ENCODE measurements around the gene MBOAT7.
A peak's percentile ranks its signal among the peaks of the same experiment; 100 is the strongest.
"Not testable (repeated sequence)": the region's sequence is repeated elsewhere in the genome, so short reads cannot be mapped to it uniquely, and the experiment has no call there.

The MBOAT7 gene

DNA sequence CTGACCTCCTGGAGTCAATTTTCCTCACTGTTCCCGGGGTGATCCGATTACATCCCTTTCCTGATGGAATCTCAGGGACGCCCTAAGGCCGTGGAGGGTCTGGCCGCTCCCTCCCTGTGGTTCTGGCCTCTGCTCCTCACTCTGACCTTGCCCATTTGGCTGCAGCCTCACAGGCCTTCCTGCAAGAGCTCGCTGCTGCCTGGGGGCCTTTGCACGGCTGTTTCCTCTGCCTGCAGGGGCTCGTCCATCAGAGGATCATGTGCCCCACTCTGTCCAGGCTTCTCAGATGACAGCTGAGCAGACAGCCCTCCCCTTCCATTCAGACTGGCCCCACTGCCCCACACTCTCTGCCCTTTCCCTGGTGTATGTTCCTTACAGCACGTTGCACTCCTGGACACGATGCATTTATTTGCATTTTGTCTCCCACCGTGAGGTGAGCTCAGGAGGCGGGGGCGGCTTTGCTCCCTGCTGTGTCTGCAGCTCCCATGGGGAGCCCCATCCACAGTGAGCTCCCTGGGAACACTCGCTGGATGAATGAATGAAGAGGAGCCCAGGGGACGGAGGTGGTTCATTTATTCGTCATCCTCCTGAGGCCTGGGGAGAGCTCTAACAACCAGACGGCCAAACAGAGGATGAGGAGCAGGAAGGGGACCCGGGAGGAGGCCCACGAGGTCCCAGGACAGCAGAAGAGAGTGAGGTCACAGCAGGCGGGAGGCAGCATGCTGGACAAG is 28.3 kb upstream of the MBOAT7 start:
- peaks cover 28% of the 10 kb centered on the region for H3K36me3 Mint-ChIP-seq (ENCODE audit: low read depth)
- H3K9me3 Mint-ChIP-seq; H3K4me3 Mint-ChIP-seq; H3K4me1 Mint-ChIP-seq (ENCODE audit: low read depth); H3K27me3 Mint-ChIP-seq; H3K27ac Mint-ChIP-seq; DNase-seq: not testable (repeated sequence)

DNA sequence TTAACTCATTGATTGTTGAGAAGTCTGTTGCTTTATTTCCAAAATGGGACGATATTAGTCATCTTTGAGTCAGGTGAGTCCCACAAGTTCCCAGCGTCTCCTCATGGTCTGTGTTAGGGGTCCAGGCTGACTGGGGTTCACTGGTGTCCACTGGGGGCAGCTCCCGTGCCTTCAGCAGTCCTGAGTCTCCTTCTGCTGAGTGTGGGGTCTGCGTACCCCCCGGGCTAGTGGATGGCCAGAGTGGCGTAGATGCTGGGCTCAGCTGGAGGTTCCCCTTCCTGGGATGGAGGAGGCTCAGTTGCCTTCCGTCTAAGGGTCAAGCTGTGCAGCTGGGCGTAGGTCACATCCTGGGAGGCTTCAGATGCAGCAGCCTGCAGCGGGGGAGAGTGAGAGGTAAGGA is 27.5 kb upstream of the MBOAT7 start:
- no peak for DNase-seq
- H3K9me3 Mint-ChIP-seq = no peaks in the 10 kb centered on the region
- no peaks in the 10 kb centered on the region for H3K4me1 Mint-ChIP-seq (ENCODE audit: low read depth)
- H3K27ac Mint-ChIP-seq = peak overlapping the region; percentile 29
- no peak overlapping the region for H3K4me3 Mint-ChIP-seq
- H3K36me3 Mint-ChIP-seq (ENCODE audit: low read depth) = peaks cover 29% of the 10 kb centered on the region
- peaks cover 3% of the 10 kb centered on the region for H3K27me3 Mint-ChIP-seq

DNA sequence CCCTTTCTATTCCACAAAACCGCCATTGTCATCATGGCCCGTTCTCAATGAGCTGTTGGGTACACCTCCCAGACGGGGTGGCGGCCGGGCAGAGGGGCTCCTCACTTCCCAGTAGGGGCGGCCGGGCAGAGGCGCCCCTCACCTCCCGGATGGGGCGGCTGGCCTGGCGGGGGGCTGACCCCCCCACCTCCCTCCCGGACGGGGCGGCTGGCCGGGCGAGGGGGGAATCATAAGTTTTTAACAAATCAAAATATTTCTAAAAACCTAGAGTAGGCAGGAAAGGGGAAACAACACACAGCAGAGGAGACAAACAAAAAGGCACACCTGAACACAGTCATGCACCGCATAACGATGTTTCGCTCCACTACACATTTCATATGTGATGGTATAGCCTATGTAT is 25.4 kb upstream of the MBOAT7 start:
- H3K4me3 Mint-ChIP-seq, DNase-seq, H3K27me3 Mint-ChIP-seq, H3K9me3 Mint-ChIP-seq, H3K27ac Mint-ChIP-seq: not testable (repeated sequence)
- Mint-ChIP-seq H3K36me3 (ENCODE audit: low read depth) (peaks cover 40% of the 10 kb centered on the region), H3K4me1 (ENCODE audit: low read depth) (peaks cover 17% of the 10 kb centered on the region)

DNA sequence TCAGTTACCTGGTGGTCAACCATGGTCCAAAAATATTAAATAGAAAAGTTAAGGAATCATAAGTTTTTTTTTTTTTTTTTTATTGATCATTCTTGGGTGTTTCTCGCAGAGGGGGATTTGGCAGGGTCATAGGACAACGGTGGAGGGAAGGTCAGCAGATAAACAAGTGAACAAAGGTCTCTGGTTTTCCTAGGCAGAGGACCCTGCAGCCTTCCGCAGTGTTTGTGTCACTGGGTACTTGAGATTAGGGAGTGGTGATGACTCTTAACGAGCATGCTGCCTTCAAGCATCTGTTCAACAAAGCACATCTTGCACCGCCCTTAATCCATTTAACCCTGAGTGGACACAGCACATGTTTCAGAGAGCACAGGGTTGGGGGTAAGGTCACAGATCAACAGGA is 24.8 kb upstream of the MBOAT7 start:
- H3K36me3 Mint-ChIP-seq (ENCODE audit: low read depth) = peaks cover 40% of the 10 kb centered on the region
- not testable (repeated sequence) for H3K27ac Mint-ChIP-seq, H3K4me3 Mint-ChIP-seq, H3K27me3 Mint-ChIP-seq, DNase-seq, H3K9me3 Mint-ChIP-seq
- peaks cover 22% of the 10 kb centered on the region for H3K4me1 Mint-ChIP-seq (ENCODE audit: low read depth)

DNA sequence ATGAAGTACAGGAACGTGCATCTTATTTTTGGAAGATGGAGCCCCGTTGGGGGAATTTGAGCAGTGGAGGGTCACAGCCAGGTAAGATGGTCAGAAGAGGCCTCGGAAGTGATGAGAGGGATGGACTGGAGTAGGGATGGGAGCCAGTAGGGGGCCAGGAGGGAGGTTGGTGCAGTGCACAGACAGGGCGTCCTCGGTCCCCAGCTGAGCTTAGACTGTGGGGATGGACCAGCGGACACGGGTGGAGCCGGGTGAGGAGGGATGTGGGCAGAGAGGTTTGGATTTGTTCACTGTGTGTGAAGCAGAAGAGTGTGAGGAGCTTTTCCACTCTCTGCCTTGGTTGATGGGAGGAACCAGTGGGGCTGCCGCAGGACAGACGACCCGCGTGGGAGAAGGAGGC is 21.9 kb upstream of the MBOAT7 start:
- no peaks in the 10 kb centered on the region for H3K9me3 Mint-ChIP-seq
- no peaks in the 10 kb centered on the region for H3K27me3 Mint-ChIP-seq
- H3K4me1 Mint-ChIP-seq (ENCODE audit: low read depth) = peaks cover 52% of the 10 kb centered on the region
- H3K36me3 Mint-ChIP-seq (ENCODE audit: low read depth) = peaks cover 56% of the 10 kb centered on the region
- H3K4me3 Mint-ChIP-seq = peak overlapping the region; percentile 13
- peak; percentile 32 for DNase-seq
- H3K27ac Mint-ChIP-seq = peak overlapping the region; percentile 99

DNA sequence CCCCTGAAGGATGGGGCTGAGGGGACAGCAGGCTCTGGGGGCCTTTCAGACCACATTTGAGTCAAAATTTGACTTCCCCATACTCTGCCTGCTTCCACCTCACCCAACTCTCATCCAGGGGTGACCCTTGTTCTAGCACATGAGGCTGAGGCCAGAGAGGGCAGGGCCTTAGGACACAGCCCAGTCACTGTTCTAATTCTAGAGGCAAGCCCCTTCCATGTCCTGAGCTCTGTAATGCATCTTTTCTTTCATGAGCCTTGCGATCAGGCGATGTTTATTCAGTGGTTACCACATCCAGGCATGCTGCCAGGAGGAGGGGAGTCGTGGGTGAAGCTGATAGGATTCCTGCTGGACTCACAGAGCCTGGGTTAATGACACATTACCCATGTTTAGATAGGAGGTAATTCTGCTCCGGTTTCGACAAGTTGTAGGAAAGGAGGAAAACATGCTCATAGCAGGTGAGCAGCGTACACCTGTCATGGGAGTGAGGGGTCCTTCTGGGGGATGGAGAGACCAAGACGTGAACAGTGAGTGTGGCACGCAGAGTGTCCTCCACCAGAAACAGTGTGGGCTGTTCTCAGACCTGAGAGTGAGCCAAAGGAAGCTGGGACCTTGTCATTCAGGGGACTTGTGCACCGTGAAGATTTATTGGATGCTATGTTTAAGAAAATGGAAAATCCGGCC is 20.6 kb upstream of the MBOAT7 start:
- DNase-seq = peak; percentile 57
- peaks cover 65% of the 10 kb centered on the region for H3K36me3 Mint-ChIP-seq (ENCODE audit: low read depth)

DNA sequence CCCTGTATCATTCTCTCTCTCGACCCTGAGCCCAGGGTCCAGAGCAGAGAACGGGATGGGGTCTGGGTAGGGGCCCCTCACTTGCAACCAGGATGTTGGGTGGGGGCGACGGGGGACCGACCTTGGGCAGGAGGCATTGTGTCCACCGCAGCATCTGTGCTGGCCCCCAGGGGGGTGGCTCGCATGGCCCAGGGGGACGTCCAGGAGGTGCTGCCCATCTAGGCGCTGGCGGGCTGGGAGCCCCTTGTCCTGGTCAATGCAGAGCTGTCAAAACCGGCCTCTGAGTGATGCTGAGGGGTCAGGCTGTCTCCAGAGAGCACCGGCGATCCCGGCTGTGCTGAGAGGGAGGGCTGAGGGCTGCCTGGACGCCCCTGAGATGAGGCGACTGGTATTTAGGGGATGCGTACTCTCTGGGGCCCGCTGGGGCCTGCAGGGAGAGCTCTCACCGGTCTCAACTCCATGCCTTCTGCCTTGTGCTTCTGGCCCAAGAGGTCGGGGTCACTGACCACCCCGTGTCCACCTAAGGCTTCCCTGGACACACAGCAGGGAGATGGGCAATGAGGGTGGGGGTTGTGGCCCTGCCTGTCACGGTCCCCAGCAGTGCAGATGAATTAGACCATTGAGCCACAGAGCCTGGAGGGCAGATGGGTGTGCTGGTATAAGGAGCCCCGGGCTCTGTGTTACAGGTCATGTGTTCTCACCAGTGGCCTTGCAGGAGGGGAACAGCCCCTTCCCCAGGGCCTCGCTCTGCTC is 19.9 kb upstream of the MBOAT7 start:
- peaks cover 72% of the 10 kb centered on the region for H3K4me1 Mint-ChIP-seq (ENCODE audit: low read depth)
- H3K36me3 Mint-ChIP-seq (ENCODE audit: low read depth) = peaks cover 72% of the 10 kb centered on the region
- H3K9me3 Mint-ChIP-seq = no peaks in the 10 kb centered on the region
- peak overlapping the region; percentile 13 for H3K4me3 Mint-ChIP-seq
- DNase-seq = peak; percentile 65
- H3K27me3 Mint-ChIP-seq = no peaks in the 10 kb centered on the region
- H3K27ac Mint-ChIP-seq = peak overlapping the region; percentile 99

More for the DNA sequence above, 20.6 kb upstream of the MBOAT7 start:
- H3K9me3 Mint-ChIP-seq = no peaks in the 10 kb centered on the region
- peaks cover 65% of the 10 kb centered on the region for H3K4me1 Mint-ChIP-seq (ENCODE audit: low read depth)
- no peaks in the 10 kb centered on the region for H3K27me3 Mint-ChIP-seq
- H3K27ac Mint-ChIP-seq = peak overlapping the region; percentile 99
- peak overlapping the region; percentile 13 for H3K4me3 Mint-ChIP-seq

DNA sequence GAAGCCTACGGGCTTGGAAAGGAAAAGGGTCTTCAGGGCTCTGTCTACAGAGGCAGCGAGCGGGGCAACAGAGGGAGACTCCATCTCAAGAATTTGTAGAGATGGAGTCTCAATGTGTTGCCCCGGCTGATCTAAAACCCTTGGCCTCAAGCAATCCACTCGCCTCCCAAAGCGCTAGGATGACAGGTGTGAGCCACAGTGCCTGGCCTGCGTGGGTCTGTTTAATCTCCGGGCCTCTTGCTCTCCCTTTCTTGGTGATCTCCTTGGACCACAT is 19.3 kb upstream of the MBOAT7 start:
- Mint-ChIP-seq H3K27me3 (no peaks in the 10 kb centered on the region), H3K9me3 (no peaks in the 10 kb centered on the region), H3K4me3 (peak overlapping the region; percentile 90), H3K4me1 (ENCODE audit: low read depth) (peaks cover 77% of the 10 kb centered on the region), H3K36me3 (ENCODE audit: low read depth) (peaks cover 75% of the 10 kb centered on the region), H3K27ac (peak overlapping the region; percentile 99)
- DNase-seq = peak; percentile 69

DNA sequence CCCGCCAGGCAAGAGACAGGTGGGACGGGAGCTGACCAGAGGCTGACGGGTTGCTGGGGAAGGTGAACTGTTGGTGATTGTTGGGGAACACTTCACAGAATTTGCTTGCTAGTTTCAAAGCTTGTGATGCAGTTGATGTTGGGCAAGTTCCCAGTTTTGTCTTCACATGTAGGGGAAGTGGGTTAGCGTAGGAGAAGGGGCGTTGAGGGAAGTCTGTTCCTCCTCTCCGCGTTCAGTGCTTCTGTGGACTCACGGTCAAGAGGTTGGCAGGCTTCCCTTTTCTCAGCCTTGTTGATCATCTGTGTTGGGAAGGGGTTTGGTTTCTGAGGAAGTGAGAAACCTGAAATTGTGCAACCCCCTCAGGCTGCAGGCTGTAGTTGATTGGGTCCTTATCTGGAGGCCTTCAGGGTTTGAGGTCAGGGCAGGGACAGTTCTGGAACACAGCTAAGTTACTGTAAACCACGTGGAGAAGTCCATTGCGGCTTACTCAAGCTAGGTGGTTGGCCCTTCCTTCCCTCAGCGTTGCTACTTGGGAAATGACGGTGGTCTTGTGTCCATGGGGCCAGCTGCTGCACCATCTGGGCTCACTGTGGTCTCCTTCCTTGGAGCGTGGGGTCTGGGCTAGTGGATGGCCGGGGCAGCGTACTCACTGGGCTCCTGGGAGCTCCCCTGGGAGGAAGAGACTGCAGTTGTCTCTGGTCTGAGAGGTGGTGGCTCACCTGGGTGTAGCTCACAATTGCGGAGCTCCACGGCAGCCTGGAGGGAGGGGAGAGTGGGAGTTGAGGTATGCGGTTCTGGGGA is 18.8 kb upstream of the MBOAT7 start:
- DNase-seq = peak; percentile 72
- peak overlapping the region; percentile 90 for H3K4me3 Mint-ChIP-seq
- H3K36me3 Mint-ChIP-seq (ENCODE audit: low read depth) = peaks cover 78% of the 10 kb centered on the region

DNA sequence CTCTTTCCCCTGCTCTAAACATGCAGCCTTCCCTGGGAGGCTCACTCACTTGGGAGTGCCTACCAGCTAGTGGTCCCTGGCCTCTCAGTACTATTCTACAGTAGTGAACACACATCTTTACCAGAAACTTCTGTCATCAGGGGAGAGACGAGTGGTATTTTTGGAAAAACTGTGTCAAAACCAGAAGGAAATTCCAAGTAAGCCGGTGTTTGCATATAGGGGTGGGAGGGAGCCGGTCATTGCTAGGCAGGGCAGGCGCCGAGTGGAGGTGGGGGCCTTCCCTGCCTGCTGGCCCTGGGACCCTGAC is 18.2 kb upstream of the MBOAT7 start:
- no peaks in the 10 kb centered on the region for H3K27me3 Mint-ChIP-seq
- peak overlapping the region; percentile 90 for H3K4me3 Mint-ChIP-seq
- peak overlapping the region; percentile 99 for H3K27ac Mint-ChIP-seq
- H3K4me1 Mint-ChIP-seq (ENCODE audit: low read depth) = peaks cover 88% of the 10 kb centered on the region
- no peak for DNase-seq
- H3K9me3 Mint-ChIP-seq = no peaks in the 10 kb centered on the region
- peaks cover 78% of the 10 kb centered on the region for H3K36me3 Mint-ChIP-seq (ENCODE audit: low read depth)

More for the DNA sequence above, 18.8 kb upstream of the MBOAT7 start:
- Mint-ChIP-seq H3K27me3 (no peaks in the 10 kb centered on the region), H3K9me3 (no peaks in the 10 kb centered on the region), H3K27ac (peak overlapping the region; percentile 99), H3K4me1 (ENCODE audit: low read depth) (peaks cover 83% of the 10 kb centered on the region)

DNA sequence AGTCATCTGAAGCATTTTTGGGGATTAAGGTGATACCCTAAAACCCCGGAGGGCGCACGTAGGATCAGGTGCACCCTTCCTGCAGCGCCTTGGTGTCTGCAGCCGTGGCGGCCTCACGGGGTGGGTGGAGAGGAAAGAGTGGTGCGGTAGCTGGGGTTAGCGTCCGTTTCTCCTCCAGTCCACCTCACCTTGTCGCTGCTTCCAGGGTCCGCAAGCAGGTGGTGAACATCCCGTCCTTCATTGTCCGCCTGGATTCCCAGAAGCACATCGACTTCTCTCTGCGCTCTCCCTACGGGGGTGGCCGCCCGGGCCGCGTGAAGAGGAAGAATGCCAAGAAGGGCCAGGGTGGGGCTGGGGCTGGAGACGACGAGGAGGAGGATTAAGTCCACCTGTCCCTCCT is 17.8 kb upstream of the MBOAT7 start:
- DNase-seq, H3K9me3 Mint-ChIP-seq, H3K27me3 Mint-ChIP-seq: not testable (repeated sequence)
- Mint-ChIP-seq H3K27ac (peak overlapping the region; percentile 99), H3K4me1 (ENCODE audit: low read depth) (peaks cover 92% of the 10 kb centered on the region), H3K4me3 (peak overlapping the region; percentile 90), H3K36me3 (ENCODE audit: low read depth) (peaks cover 82% of the 10 kb centered on the region)

DNA sequence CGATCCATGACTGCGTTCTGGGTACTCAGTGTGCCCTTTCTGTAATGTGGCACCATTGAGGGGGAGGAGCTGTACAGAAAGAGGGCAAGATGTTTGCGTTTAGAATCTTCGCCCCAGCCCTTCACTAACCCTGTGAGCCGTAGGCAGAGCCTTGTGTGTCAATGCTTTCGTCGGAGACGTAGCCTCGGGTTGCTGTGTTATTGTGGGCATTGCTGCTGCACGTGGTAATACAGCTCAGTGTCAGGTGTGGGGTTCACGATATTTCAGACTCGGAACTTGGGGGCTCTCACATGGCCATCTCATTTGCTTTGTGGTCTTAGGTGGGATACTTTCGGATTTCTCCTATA is 17.4 kb upstream of the MBOAT7 start:
- peaks cover 86% of the 10 kb centered on the region for H3K36me3 Mint-ChIP-seq (ENCODE audit: low read depth)
- H3K27ac Mint-ChIP-seq = peak overlapping the region; percentile 99
- H3K4me1 Mint-ChIP-seq (ENCODE audit: low read depth) = peaks cover 93% of the 10 kb centered on the region
- no peaks in the 10 kb centered on the region for H3K27me3 Mint-ChIP-seq
- peak; percentile 31 for DNase-seq
- H3K9me3 Mint-ChIP-seq = no peaks in the 10 kb centered on the region
- peak overlapping the region; percentile 90 for H3K4me3 Mint-ChIP-seq

DNA sequence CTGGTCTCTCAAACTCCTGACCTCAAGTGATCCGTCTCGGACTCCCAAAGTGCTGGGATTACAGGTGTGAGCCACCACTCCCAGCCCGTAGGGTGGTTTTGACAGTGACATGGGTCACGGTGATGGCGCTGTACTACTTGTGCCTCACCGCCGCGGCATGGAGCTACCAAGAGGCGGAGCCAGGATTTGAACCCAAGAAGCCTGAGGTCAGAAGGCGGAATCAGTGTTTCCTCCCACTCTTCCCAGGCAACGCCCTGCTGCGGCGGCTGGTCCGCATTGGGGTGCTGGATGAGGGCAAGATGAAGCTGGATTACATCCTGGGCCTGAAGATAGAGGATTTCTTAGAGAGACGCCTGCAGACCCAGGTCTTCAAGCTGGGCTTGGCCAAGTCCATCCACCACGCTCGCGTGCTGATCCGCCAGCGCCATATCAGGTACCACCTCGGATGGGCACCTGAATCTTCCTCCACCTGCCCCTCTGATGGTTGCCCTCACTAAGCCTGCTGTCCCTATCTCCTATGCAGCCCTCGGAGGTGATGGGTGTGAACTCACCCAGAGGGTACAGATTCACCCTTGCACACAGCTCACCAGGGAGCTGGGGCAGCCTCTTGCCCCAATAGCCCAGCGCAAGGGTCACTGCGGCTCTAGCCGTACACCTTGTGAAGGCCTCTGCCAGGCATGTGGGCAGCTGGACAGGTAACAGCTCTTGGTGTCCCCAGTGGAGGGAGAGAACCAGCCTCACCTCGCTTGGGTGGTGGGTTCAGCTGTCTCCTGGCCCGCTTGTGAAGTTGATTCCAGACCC is 16.9 kb upstream of the MBOAT7 start:
- H3K27me3 Mint-ChIP-seq = no peaks in the 10 kb centered on the region
- H3K4me3 Mint-ChIP-seq = peak overlapping the region; percentile 90
- peak; percentile 34 for DNase-seq
- H3K9me3 Mint-ChIP-seq = no peaks in the 10 kb centered on the region
- peaks cover 90% of the 10 kb centered on the region for H3K36me3 Mint-ChIP-seq (ENCODE audit: low read depth)
- peak overlapping the region; percentile 99 for H3K27ac Mint-ChIP-seq
- peaks cover 91% of the 10 kb centered on the region for H3K4me1 Mint-ChIP-seq (ENCODE audit: low read depth)

All from activated T-cell treated with anti-CD3 and anti-CD28 coated beads, Interleukin-2, amount 50 U/mL, for 24 hours (primary cell).